Small intestine (tissue), 7 donors: ENCODE measurements around the gene MGAT4B. TPM values are rescaled to one million over a fixed set of nuclear protein-coding genes. Genes with fewer than 3 reads are reported as not detected.

Source experiments
- DNase-seq, 2 donors: peaks; one replicate each; pipeline versions ENCODE4 v3.0.0 to v3.0.0-alpha.2; 2013
- FAIRE-seq: peaks from 2 replicates; lab custom pipeline; 2012; peaks lifted over from hg19 to GRCh38; lab: Jason Lieb, UNC
- H3K27ac ChIP-seq, 3 donors: one replicate each; pipeline ENCODE4 v1.5.1; 2013; ENCODE audit warnings: low read length in 2 of 3, mild to moderate bottlenecking in 2 of 3, control low read depth in 1 of 3, inconsistent platforms in 1 of 3, low read depth in 1 of 3, moderate library complexity in 1 of 3
- H3K27me3 ChIP-seq, 3 donors: one replicate each; pipeline ENCODE4 v1.6.1; 2013; ENCODE audit warnings: low read length in 3 of 3, inconsistent platforms in 1 of 3; ENCODE audit not compliant: control insufficient read depth in 3 of 3, insufficient read depth in 3 of 3
- H3K36me3 ChIP-seq, 3 donors: one replicate each; pipeline ENCODE4 v1.6.1; 2013; ENCODE audit warnings: low read length in 3 of 3, inconsistent platforms in 1 of 3, low read depth in 1 of 3, mild to moderate bottlenecking in 1 of 3, moderate library complexity in 1 of 3; ENCODE audit not compliant: control insufficient read depth in 3 of 3, insufficient read depth in 2 of 3
- H3K4me1 ChIP-seq, 3 donors: one replicate each; pipeline ENCODE4 v1.6.1; 2013; ENCODE audit warnings: low read length in 2 of 3, inconsistent platforms in 1 of 3, low read depth in 1 of 3, mild to moderate bottlenecking in 1 of 3, moderate library complexity in 1 of 3; ENCODE audit not compliant: control insufficient read depth in 3 of 3, insufficient read depth in 2 of 3
- H3K4me3 ChIP-seq, 3 donors: one replicate each; pipeline ENCODE4 v1.5.1; 2013; ENCODE audit warnings: low read length in 3 of 3, control low read depth in 1 of 3, inconsistent platforms in 1 of 3, low read depth in 1 of 3, mild to moderate bottlenecking in 1 of 3, moderate library complexity in 1 of 3
- H3K9me3 ChIP-seq, 2 donors: one replicate each; pipeline ENCODE4 v1.6.1; 2013; ENCODE audit warnings: low read depth in 1 of 2, low read length in 1 of 2; ENCODE audit not compliant: control insufficient read depth in 2 of 2, insufficient read depth in 1 of 2
- WGBS, 3 donors: extraction: QIAGEN DNeasy Blood & Tissue Kit; methylation state at CpG; one replicate each; pipeline ENCODE4 v1.1.7; 2013; 5-methylcytosine and 5-hydroxymethylcytosine counted together
- polyA plus RNA-seq, 4 donors: library from polyadenylated mRNA; stranded (reverse) in 3 of 4; unstranded in 1 of 4; fragments of 200-250 nt in 3 of 4; fragments of 120-200 nt in 1 of 4; gene quantifications; one replicate each; pipeline versions ENCODE4 v1.2.1 to v1.2.3, GENCODE V29; 2013
- donor health status: healthy with polysubstance abuse.
- donor health status: control.
- donor health status: control.
- donor health status: Bipolar disorder and iron deficiency.
- donor health status: healthy.

Gene MGAT4B
- polyA plus RNA-seq, 4 donors, result 180 to 661 (median 401) TPM

GRCh38 chr5:179771311-179771895, 35.3 kb downstream of the MGAT4B start:
- Histone ChIP-seq H3K4me3 (no peak overlapping the region), H3K36me3 (peaks cover 22 to 73% (median 27%) of the 10 kb centered on the region in 3 donors), H3K27ac (no peak overlapping the region), H3K4me1 (peaks cover 0 to 4% (median under 1%) of the 10 kb centered on the region in 3 donors), H3K27me3 (no peaks in the 10 kb centered on the region), H3K9me3 (no peaks in the 10 kb centered on the region)
- DNase-seq, result no peak
- 90 to 95% (median 90%) methylated on average over 4 of the region's 4 CpGs for WGBS, 3 donors
- no peak for FAIRE-seq

- Histone ChIP-seq H3K4me1 (peaks cover 0 to 8% (median 3%) of the 10 kb centered on the region in 3 donors), H3K36me3 (peaks cover 17 to 77% (median 24%) of the 10 kb centered on the region in 3 donors), H3K4me3 (no peak overlapping the region), H3K27me3 (no peaks in the 10 kb centered on the region), H3K9me3 (no peaks in the 10 kb centered on the region), H3K27ac (no peak overlapping the region)
- no peak for DNase-seq
- WGBS, 3 donors, result 87 to 95% (median 94%) methylated on average over 5 of the region's 5 CpGs
- FAIRE-seq, result no peak
Observed at GRCh38 chr5:179769796-179770195, 36.9 kb downstream of the MGAT4B start.

- Histone ChIP-seq H3K4me1 (peaks cover 0 to 8% (median 3%) of the 10 kb centered on the region in 3 donors), H3K27me3 (no peaks in the 10 kb centered on the region), H3K9me3 (no peaks in the 10 kb centered on the region), H3K27ac (no peak overlapping the region), H3K4me3 (no peak overlapping the region), H3K36me3 (peaks cover 15 to 75% (median 22%) of the 10 kb centered on the region in 3 donors)
- no peak for FAIRE-seq
- DNase-seq, result no peak
- WGBS, 3 donors, result 88 to 96% (median 90%) methylated on average over 6 of the region's 6 CpGs
Observed at GRCh38 chr5:179769271-179769670, 37.4 kb downstream of the MGAT4B start.

- WGBS, 3 donors, result 87 to 94% (median 92%) methylated on average over 18 of the region's 18 CpGs
- H3K4me3 ChIP-seq, result no peak overlapping the region
- FAIRE-seq, result no peak
Observed at GRCh38 chr5:179768326-179769085, 38.2 kb downstream of the MGAT4B start.

GRCh38 chr5:179767496-179768100, 39.1 kb downstream of the MGAT4B start:
- no peak for FAIRE-seq

More at GRCh38 chr5:179768326-179769085, 38.2 kb downstream of the MGAT4B start:
- H3K4me1 ChIP-seq, result peaks cover 2 to 8% (median 3%) of the 10 kb centered on the region in 3 donors
- no peak for DNase-seq
- no peak overlapping the region for H3K27ac ChIP-seq
- H3K27me3 ChIP-seq, result no peaks in the 10 kb centered on the region
- no peaks in the 10 kb centered on the region for H3K9me3 ChIP-seq
- peaks cover 11 to 67% (median 19%) of the 10 kb centered on the region in 3 donors for H3K36me3 ChIP-seq

GRCh38 chr5:179766726-179767455, 39.8 kb downstream of the MGAT4B start:
- Histone ChIP-seq H3K4me3 (no peak overlapping the region), H3K27ac (peak overlapping the region in 1 of 3 donors; percentile 35), H3K27me3 (no peaks in the 10 kb centered on the region), H3K4me1 (peaks cover 5 to 11% (median 7%) of the 10 kb centered on the region in 3 donors), H3K36me3 (peaks cover 4 to 51% (median 13%) of the 10 kb centered on the region in 3 donors), H3K9me3 (no peaks in the 10 kb centered on the region)
- DNase-seq (peak in 1 of 2 donors; percentile 49), FAIRE-seq (no peak)
- 19 to 57% (median 38%) methylated on average over 12 of the region's 12 CpGs for WGBS, 3 donors

More at GRCh38 chr5:179767496-179768100, 39.1 kb downstream of the MGAT4B start:
- Histone ChIP-seq H3K36me3 (peaks cover 8 to 58% (median 15%) of the 10 kb centered on the region in 3 donors), H3K4me3 (no peak overlapping the region), H3K27ac (no peak overlapping the region), H3K9me3 (no peaks in the 10 kb centered on the region), H3K4me1 (peaks cover 4 to 8% (median 7%) of the 10 kb centered on the region in 3 donors), H3K27me3 (no peaks in the 10 kb centered on the region)
- DNase-seq, result no peak
- WGBS, 3 donors, result 88 to 92% (median 88%) methylated on average over 9 of the region's 9 CpGs

GRCh38 chr5:179766021-179766725, 40.5 kb downstream of the MGAT4B start:
- Histone ChIP-seq H3K4me3 (no peak overlapping the region), H3K27ac (peak overlapping the region in 1 of 3 donors; percentile 35), H3K36me3 (peaks cover 4 to 44% (median 10%) of the 10 kb centered on the region in 3 donors), H3K27me3 (no peaks in the 10 kb centered on the region), H3K9me3 (no peaks in the 10 kb centered on the region), H3K4me1 (peaks cover 8 to 14% (median 11%) of the 10 kb centered on the region in 3 donors)
- FAIRE-seq, result no peak
- WGBS, 3 donors, result 59 to 77% (median 72%) methylated on average over 18 to 20 of the region's 20 CpGs
- DNase-seq, result no peak
